Measurements from ENCODE around the gene NR2E1. TPM values are rescaled to one million over a fixed set of nuclear protein-coding genes. Genes with fewer than 3 reads are reported as not detected.

NR2E1 gene
- polyA plus RNA-seq, 3 donors: 0.02 TPM; not detected in 2

Other genes with a start within 250 kb of the NR2E1 start
- 10 to 100 TPM; 21.8 to 37.9 (median 23.5) TPM for gene SEC63, start 207.8 kb upstream of the NR2E1 start, polyA plus RNA-seq
- gene OSTM1, start 91.3 kb upstream of the NR2E1 start, polyA plus RNA-seq: 10 to 100 TPM in 2 of 3 donors, 1 to 10 TPM in 1; 6.5 to 19.8 (median 12.5) TPM
- gene SNX3, start 95.0 kb downstream of the NR2E1 start, polyA plus RNA-seq: 100 to 1,000 TPM in 2 of 3 donors, 10 to 100 TPM in 1; 91.6 to 430 (median 244) TPM
- 1 to 10 TPM; 1.0 to 2.8 (median 1.8) TPM for gene AFG1L, start 129.0 kb downstream of the NR2E1 start, polyA plus RNA-seq

Measured in adipose tissue (tissue), 3 donors.